Measurements from ENCODE around the gene CASP5. TPM values are rescaled to one million over a fixed set of nuclear protein-coding genes. Genes with fewer than 3 reads are reported as not detected.

Gene CASP5
- polyA plus RNA-seq, 1 donor from 2014 or later, result not detected

- Histone ChIP-seq H3K27me3 (ENCODE audit: insufficient read depth, low read depth, low read length) (no peaks in the 10 kb centered on the region), H4K20me1 (ENCODE audit: insufficient read depth) (no peaks in the 10 kb centered on the region), H3K9me2 (ENCODE audit: insufficient read depth, low read length) (no peaks in the 10 kb centered on the region)
These were observed 52.2 kb downstream of the CASP5 start for GRCh38 chr11:104970756-104971155.

More at GRCh38 chr11:104970756-104971155, 52.2 kb downstream of the CASP5 start:
- H3K27ac ChIP-seq (ENCODE audit: low read length), result no peak overlapping the region
- no peak overlapping the region for H3K9ac ChIP-seq (ENCODE audit: low read length)
- no peaks in the 10 kb centered on the region for H3F3A ChIP-seq (ENCODE audit: insufficient read depth, low read length, poor library complexity, severe bottlenecking)
- no peaks in the 10 kb centered on the region for H3K9me3 ChIP-seq (ENCODE audit: low read length)
- H2AFZ ChIP-seq (ENCODE audit: low read depth, low read length), result no peak overlapping the region
- TF ChIP-seq EP300 (conservative IDR thresholded peaks at IDR 0.05; ENCODE audit: poor library complexity, severe bottlenecking) (no peak), MXI1 (conservative IDR thresholded peaks at IDR 0.05; ENCODE audit: poor library complexity, severe bottlenecking) (no peak), RAD21 (conservative IDR thresholded peaks at IDR 0.05) (no peak), POLR2AphosphoS5 (IDR thresholded peaks at IDR 0.05) (no peak), EZH2 (IDR thresholded peaks at IDR 0.05; ENCODE audit: borderline replicate concordance, insufficient read depth, low read length, poor library complexity, severe bottlenecking) (no peak), SMC3 (conservative IDR thresholded peaks at IDR 0.05; ENCODE audit: poor library complexity) (no peak), TAF1 (IDR thresholded peaks at IDR 0.05; ENCODE audit: low read depth) (no peak), REST (IDR thresholded peaks at IDR 0.05; ENCODE audit: borderline replicate concordance) (no peak), CTCF (IDR thresholded peaks at IDR 0.05; ENCODE audit: poor library complexity, severe bottlenecking) (no peak)
- H3K36me3 ChIP-seq (ENCODE audit: insufficient read depth, low read length), result no peaks in the 10 kb centered on the region
- H3K4me3 ChIP-seq (ENCODE audit: low read length), result no peak overlapping the region
- H3K4me2 ChIP-seq (ENCODE audit: low read length), result no peak overlapping the region
- H3K79me2 ChIP-seq (replicated peaks; ENCODE audit: insufficient read depth, low read length), result no peaks in the 10 kb centered on the region
